Left renal pelvis (tissue), 4 donors: ENCODE data around the gene AIFM1. TPM values are rescaled to one million over a fixed set of nuclear protein-coding genes. Genes with fewer than 3 reads are reported as not detected.
"Not testable (repeated sequence)": the region's sequence is repeated elsewhere in the genome, so short reads cannot be mapped to it uniquely, and the experiment has no call there.

ENCODE experiments used
- DNase-seq, 4 donors: peaks; one replicate each; pipeline ENCODE4 v3.0.0-alpha.2; 2013; ENCODE audit warnings: low read depth in 4 of 4, low spot score in 3 of 4
- polyA plus RNA-seq, 4 donors: library from polyadenylated mRNA; unstranded; fragments of 120-200 nt; gene quantifications; one replicate each; pipeline ENCODE4 v1.2.1, GENCODE V29; 2013; ENCODE audit not compliant: insufficient read length in 4 of 4

The AIFM1 gene
- polyA plus RNA-seq, 4 donors: 22.7 to 96.4 (median 80.2) TPM

DNA sequence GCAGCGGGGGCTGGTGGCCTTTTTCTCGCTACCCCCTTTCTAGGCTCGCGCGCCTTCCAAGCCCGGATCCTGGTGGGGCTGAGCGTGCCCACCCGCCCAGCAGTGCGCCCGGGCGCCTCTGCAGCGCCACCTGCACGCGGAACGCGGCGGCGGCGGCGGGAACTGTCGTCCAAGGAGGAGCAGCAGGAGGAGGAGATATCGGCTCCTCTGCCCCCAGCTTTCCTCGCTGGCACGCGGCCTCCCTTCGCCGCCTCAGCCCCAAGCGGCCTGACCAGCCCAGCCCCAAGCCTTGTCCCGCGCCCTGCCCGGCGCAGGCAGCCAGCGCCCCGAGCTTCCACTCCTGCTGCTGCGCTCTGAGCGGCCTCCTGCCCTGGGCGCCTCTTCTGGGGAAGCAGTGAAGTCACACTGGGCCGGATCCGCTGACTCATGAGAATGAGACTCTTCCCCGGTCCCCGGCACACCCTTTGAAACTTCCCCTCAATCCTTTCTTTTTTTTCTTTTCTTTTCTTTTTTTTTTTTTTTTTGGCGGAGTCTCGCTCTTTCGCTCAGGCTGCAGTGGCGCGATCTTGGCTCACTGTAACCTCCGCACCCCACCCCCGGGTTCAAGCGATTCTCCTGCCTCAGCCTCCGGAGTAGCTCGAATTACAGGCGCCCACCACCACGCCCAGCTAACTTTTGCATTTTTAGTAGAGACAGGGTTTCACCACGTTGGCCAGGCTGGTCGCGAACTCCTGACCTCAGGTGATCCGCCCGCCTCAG, 44.7 kb downstream of the AIFM1 start:
- DNase-seq: no peak

GRCh38 chrX:130120321-130120731, 45.3 kb downstream of the AIFM1 start:
- no peak for DNase-seq

GRCh38 chrX:130119312-130119898, 46.2 kb downstream of the AIFM1 start:
- no peak for DNase-seq

- no peak for DNase-seq
Observed at GRCh38 chrX:130118441-130119311, 47.0 kb downstream of the AIFM1 start.

- DNase-seq: no peak
Observed at GRCh38 chrX:130117166-130117565, 48.5 kb downstream of the AIFM1 start.

DNA sequence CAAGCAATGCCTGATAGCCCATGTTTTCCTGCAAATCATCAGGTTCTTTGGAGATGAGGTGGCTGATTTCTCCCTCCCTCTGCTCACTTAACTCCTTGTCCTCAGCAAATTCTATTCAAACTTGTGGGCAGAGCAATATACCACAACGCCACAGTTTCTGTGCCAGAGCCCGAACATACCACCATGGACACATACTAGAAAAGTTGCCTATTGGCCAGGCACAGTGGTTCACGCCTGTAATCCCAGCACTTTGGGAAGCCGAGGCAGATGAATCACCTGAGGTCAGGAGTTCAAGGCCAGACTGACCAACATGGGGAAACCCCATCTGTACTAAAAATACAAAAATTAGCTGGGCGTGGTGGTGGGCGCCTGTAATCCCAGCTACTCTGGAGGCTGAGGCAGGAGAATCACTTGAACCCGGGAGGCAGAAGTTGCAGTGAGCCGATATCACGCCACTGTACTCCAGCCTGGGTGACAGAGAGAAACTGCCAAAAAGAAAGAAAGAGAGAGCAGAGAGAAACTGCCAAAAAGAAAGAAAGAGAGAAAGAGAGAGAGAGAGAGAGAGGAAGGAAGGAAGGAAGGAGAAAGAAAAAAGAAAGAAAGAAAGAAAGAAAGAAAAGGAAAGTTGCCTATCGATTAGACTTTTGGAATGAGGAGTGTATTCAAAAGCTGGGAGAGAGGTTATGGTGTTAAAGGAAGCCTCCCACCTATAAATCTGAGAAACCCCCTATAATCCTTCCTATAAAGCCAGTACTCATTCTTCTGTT, 50.3 kb downstream of the AIFM1 start:
- not testable (repeated sequence) for DNase-seq

- DNase-seq: no peak
Observed at GRCh38 chrX:130114141-130114588, 51.5 kb downstream of the AIFM1 start.

GRCh38 chrX:130111220-130112154, 54.2 kb downstream of the AIFM1 start:
- no peak for DNase-seq

DNA sequence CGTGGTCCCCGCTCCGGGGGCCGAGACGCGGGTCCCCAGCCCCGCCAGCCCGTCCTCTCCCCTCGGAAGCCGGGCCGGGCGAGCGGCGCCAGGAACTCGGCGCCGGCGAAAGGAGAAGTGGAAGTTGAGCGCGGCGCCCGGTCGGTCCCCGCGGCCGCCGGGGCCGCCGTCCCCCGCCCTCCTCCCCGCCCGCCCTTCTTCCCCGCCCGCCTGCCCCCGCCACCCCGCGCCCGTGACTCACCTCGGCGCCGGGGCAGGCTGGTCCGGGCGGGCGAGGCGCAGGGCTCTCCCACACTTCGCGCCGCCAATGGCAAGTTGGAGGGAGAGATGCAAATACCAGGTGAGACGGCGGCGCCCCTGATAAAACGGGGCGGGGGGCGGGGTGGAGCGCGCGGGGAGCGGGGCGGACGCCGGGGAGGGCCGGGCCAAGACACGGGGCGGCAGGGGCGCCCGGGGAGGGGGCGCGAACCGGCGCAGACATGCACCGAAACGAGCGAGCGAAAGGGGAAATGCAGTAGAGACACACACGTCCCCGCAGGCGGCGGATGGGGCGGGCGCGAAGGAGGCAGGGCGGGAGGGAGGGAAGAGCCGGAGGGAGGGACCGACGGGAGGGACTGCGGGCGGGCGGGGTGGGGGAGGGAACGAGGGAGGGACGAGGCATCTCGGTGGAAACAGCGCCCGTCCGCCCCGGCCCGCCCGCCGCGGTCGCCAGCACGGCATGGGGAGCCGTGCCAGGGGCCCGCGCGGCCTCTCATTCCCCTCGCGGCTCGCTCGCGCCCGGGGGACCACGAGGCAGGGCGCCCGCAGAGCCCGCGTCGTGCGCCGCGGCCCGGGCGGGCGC, 55.0 kb downstream of the AIFM1 start, which contains the start of gene ELF4:
ELF4 (minus strand) TSS at position 119 of the 841 bp plus-strand sequence. CDS start 29,167 bp downstream, outside the sequence.
- no peak for DNase-seq

GRCh38 chrX:130109429-130110378, 55.9 kb downstream of the AIFM1 start:
- no peak for DNase-seq

GRCh38 chrX:130108647-130109428, 56.8 kb downstream of the AIFM1 start:
- DNase-seq: no peak

GRCh38 chrX:130106071-130106470, 59.6 kb downstream of the AIFM1 start:
- no peak for DNase-seq

- DNase-seq: no peak
Observed at GRCh38 chrX:130105244-130105643, 60.4 kb downstream of the AIFM1 start.

DNA sequence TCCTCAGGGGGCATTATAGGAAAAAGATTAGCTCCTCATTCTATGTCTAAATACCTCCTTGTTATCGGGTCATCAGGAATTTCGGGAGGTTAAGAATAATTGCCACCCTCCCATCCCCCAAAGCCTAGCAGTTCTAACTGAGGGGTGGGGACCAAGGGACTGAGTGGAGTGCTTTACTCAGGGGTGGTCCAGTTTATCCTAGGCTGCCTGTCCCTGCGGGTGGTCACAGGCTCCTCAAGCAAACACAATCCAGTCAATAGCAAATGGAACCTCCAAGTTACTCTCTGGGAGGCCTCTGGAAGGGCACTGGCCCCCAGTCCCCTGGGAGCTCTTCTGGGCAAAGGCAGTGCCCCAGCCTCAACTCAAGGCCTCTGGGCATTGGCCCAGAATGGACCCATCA, 62.0 kb downstream of the AIFM1 start:
- no peak for DNase-seq

GRCh38 chrX:130100180-130100579, 65.5 kb downstream of the AIFM1 start:
- no peak for DNase-seq

DNA sequence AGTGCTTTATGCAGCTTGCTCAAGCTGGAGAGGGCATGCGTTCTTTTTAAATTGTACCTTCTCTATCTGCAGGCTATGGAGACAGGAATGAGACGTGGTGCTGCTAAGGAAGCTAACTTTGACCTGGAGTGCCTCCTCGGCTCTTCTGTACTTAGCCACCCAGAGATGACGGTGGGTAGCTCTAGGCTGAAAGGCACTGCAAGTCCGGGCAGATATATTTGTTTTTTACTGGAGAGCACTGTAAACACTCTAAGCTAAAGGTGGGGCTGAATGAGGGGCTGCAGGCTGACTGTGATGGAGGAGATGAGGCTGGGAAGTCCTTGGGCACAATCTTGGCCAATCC, 67.5 kb downstream of the AIFM1 start:
- DNase-seq: no peak
